Heart left ventricle (tissue), 13 donors: Measurements from ENCODE around the gene WDR37.

Experiments used
- POLR2A ChIP-seq, 2 donors: fragments of 450-650 bp; IDR thresholded peaks; one replicate each; pipeline ENCODE4 v1.6.1; 2017; ENCODE audit warnings: antibody characterized with exemption in 2 of 2, mild to moderate bottlenecking in 2 of 2, moderate library complexity in 2 of 2
- TF ChIP-seq, protein P1 (sequence below), 12 donors: fragments of 200-600 bp; sonication (generic) in 4 of 12; IDR thresholded peaks; one replicate each; pipeline versions ENCODE4 v1.5.0 to v1.8.0; 2018 to 2022; ENCODE audit warnings: antibody characterized with exemption in 12 of 12, mild to moderate bottlenecking in 5 of 12
- donor health status: ischemic (EF 13 %, LVEDD 7.1; RV severe dilation, severe dysfunction).
- donor health status: DM: no; HTN: yes; CAD: no.
- donor health status: DM: no; HTN: no; CAD: no.
- donor health status: ischemic (EF 25% LVEDD 6.9; RV normal size, moderate dysfunction).
- donor health status: ischemic (EF 25% LVEDD 5.7; RV mildly dilated, moderate dysfunction).
- donor health status: ischemic (EF 35%, LVEDD 5.7; RV mildly dilated, moderate dysfunction).
- donor health status: nonischemic (EF 11% LVEDD 7.7; RV severe dilation, severe dysfunction).
- donor health status: DM: yes; HTN: yes; CAD: no.
- donor health status: PGD.
- donor health status: ischemic (EF 29% LVEDD 5.4; RV normal size, mild dysfunction).
- donor health status: nonischemic (EF 23%, LVEDD 6.1; RV moderate dilation, normal function).

- TF ChIP-seq, protein P1, sequence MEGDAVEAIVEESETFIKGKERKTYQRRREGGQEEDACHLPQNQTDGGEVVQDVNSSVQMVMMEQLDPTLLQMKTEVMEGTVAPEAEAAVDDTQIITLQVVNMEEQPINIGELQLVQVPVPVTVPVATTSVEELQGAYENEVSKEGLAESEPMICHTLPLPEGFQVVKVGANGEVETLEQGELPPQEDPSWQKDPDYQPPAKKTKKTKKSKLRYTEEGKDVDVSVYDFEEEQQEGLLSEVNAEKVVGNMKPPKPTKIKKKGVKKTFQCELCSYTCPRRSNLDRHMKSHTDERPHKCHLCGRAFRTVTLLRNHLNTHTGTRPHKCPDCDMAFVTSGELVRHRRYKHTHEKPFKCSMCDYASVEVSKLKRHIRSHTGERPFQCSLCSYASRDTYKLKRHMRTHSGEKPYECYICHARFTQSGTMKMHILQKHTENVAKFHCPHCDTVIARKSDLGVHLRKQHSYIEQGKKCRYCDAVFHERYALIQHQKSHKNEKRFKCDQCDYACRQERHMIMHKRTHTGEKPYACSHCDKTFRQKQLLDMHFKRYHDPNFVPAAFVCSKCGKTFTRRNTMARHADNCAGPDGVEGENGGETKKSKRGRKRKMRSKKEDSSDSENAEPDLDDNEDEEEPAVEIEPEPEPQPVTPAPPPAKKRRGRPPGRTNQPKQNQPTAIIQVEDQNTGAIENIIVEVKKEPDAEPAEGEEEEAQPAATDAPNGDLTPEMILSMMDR (IDR thresholded peaks at IDR 0.05), result no peak
- no peak for TF ChIP-seq POLR2A (IDR thresholded peaks at IDR 0.05)
Observed at GRCh38 chr10:1127629-1128028, 71.4 kb downstream of the WDR37 start.
